Eye (tissue), 1 donor: ENCODE measurements around the gene C5.
"Not testable (repeated sequence)": the region's sequence is repeated elsewhere in the genome, so short reads cannot be mapped to it uniquely, and the experiment has no call there.

Source experiments
- DNase-seq: peaks from one replicate; pipeline ENCODE4 v3.0.0-alpha.2; 2015

Gene C5

DNA sequence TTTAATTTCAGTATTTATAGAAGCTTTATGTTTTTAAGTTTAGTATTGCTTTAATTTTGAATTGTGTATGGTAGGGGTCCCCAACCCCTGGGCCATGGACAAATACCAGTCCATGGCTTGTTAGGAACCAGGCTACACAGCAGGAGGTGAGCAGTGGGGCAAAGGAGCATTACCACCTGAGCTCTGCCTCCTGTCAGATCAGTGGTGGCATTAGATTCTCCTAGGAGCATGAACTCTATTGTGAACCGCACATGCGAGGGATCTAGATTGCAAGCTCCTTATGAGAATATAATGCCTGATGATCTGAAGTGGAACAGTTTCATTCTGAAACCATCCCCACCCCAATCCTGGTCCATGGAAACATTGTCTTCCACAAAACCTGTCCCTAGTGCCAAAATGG lies 1.9 kb downstream of the C5 start:
- DNase-seq: no peak

DNA sequence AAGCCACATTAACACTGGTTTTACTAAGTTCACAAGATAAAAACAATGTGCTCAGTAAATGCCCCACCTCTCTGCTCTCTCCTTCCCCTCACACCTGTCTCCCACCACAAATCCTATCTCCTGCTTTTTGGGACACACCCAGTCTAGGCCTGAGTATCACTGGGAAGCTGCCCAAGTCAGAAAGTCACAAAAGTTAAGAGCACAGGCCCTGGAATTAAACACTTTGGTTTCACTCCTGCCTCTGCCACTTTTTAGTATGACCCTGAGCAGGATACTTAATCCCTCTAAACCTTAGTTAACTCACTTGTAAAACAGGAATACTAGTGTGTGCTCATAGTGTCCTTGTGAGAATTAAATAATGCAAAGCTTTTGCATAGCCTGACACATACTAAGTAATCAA lies 11.3 kb downstream of the C5 start:
- no peak for DNase-seq

DNA sequence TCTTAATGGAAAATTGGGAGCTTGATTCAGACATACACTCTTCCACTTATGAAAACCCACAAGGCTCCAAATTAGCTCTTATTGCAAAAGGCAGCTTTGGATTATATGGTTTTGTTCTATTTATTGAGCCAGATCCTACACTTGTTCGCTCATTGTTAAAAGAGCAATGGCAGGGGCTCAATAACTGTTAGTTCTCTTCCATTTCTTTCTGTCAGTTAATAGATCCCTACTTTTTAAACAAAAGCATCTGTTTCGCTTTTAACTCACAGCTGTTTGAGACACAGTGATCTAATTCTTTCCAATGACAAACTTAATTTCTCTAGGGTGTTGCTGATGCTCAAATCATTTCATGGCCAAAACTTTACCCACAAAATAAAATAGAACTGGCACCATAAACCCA lies 11.7 kb downstream of the C5 start:
- peak; percentile 33 for DNase-seq

DNA sequence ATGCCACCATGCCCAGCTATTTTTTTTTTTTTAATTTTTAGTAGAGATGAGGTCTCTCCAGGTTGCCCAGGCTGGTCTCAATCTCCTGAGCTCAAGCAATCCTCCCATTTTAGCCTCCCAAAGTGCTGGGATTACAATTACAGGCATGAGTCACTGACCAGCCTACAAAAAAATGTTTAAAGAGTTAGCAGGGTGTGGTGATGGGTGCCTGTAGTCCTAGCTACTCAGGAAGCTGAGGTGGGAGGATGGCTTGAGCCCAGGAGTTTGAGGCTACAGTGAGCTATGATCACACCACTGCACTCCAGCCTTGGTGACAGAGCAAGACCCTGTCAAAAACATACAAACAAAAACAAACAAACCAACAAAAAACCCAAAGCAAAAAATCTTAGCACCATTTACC lies 14.4 kb downstream of the C5 start:
- not testable (repeated sequence) for DNase-seq

DNA sequence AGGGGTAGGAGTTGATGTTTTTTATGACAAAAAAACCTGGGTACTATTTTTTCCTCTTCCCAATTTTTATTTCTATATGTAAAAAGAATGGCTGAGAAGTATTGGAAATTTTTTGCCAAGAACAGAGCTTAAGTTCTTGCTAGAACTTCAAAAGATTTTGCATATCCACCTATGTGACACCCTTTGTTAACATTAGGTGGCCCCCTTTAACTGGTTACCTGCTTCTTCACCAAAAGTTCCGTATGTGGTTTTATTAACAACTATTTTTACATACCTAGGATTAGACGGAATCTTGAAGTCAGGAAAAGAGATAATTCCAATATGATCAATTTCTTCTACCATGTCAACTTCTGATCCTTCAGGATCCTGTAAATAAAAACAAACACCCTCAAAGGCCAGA lies 15.5 kb downstream of the C5 start:
- no peak for DNase-seq

DNA sequence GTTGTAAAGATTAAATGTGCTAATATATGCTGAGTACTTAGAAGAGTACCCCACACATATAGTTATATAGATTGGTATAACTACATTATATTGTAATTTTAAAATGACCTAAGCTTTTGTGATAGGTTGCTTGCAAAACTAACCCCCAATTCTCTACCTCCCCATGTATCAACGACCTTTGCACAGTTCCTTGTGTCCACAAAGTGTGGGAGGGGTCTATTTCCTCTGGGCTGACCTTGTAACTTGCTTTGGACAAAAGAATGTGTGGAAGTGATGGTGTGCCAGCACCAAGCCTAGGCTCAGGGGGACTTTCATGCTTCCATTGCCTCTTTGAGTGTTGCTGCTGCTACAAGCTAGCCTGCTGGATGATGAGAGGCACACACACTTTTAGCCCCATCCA lies 20.6 kb downstream of the C5 start:
- DNase-seq: no peak

DNA sequence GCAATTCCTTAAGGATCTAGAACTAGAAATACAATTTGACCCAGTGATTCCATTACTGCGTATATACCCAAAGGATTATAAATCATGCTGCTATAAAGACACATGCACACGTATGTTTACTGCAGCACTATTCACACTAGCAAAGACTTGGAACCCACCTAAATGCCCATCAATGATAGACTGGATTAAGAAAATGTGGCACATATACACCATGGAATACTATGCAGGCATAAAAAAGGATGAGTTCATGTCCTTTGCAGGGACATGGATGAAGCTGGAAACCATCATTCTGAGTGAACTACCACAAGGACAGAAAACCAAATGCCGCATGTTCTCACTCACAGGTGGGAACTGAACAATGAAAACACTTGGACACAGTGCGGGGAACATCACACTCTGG lies 21.8 kb downstream of the C5 start:
- not testable (repeated sequence) for DNase-seq

DNA sequence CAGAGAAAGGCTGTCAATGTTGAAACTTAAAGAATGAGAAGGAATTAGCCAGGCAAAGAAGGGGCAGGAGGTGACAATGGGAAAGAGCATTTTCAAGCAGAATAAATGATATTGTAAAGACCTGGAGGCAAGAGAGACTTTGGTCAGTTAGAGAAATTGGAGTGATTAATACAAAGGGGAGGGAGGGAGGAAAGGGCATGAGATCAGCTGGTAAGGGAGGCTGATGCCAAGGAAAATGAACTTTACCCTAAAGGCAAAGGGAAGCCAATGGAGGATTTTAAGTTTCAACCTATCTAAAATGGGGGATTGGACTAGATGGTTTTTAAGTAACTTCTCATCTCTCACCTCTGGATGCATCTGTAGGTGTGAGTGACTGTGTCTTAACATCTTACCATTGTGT lies 23.3 kb downstream of the C5 start:
- no peak for DNase-seq

DNA sequence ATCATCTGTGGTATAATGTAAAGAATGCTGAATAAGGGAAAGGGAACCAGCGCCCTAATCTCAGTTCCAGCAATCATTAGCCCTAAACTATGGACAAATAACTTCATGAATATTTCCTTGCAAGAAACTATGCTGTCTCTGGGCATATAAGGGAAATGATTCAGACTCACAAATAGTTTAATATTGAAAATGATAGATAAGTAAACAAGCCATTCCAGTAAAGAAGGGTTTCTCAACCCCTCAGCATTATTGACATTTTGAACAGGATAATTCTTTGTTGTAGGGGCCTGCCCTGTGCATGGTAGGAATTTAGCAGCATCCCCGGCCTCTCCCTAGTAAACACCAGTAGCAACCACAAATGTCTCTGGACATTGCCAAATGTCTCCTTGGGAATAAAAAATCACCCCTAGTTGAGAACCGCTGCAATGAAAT lies 23.8 kb downstream of the C5 start:
- no peak for DNase-seq

DNA sequence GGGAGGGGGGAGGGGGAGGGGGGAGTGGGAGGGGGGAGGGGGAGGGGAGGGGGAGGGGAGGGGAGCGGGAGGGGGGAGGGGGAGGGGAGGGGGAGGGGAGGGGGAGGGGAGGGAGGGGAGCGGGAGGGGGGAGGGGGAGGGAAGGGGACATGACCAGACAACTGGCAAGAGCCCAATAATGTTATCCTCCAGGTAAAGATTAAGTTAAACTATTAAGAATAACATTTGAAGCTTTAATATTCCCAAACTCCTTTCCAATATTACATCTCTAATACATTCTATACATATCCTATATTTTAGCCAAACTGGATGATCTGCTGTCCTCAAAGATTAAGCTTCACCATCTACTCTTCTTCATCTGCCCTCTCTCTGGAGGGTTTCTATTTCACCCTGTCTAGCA lies 25.8 kb downstream of the C5 start:
- no peak for DNase-seq

DNA sequence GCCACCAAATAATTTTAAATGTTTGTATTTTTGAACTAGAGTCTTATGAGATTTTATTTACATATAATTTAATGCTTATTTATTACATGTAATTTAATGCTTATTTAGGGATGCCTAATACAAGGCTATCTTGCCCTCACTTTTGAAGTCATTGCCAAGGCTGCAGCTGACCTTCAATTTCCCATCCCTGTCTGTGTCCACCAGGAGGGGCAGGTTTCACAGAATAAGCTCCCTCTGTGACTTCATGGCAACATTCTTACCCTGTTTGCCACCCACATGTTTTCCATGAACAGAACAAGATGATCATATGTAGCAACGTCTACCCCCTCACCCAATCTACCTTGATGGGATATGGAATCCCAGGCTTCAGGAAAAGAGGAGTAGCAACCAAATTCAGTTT lies 27.0 kb downstream of the C5 start:
- DNase-seq: no peak

DNA sequence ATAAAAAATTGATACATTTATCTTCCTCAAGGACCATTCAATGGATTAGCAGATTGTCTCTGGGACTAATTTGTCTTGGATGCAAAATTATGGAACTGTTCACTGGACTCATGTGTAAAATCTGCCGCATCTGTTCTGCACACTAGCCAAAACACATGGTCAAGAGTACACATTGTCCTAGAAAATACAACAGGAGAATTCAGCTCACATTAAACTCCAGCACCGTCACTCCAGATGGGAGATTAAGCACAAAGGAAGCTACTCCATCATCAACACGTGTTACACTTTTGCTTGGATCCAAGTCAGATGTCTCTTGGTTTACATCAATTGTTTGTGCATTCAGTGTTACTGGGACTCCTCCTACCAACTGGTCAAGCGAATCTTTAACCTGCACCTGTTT lies 28.8 kb downstream of the C5 start:
- peak; percentile 27 for DNase-seq

DNA sequence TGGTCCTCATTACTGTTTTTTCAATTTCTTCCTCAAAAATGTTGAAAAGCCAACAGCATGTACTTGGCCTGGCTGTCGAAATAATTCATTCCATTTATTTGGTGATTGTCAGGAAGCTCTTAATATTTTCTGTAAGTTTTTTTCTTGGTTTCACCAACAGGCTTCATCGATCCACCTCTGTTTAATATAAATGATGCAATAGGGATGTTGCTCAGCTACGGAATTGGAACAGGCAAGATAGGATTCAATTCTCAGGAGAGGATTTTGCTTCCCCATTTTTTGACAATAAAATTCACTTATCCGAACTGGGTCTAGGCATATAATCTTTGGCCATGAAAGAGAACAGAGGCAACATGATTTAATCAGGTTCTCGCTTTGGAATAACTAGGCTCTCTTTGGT lies 30.8 kb downstream of the C5 start:
- no peak for DNase-seq

DNA sequence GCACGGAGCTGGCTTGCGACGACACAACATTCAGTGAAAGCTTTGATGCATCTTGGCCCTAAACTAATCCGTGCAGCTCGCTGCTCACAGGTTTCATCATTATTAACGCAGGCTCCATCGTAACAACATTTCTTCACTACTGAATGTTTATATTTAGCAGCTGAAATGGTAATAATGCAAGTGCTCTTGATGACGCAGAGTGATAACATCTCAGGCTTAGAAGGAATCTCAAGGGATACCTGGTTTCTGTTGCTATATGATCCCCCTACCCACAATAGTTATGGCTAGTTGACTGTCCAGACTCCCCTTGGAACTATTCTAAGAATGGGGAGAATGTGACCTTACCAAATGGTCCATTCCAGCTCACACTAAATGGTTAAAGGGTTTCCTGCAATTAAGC lies 36.2 kb downstream of the C5 start:
- DNase-seq: no peak

DNA sequence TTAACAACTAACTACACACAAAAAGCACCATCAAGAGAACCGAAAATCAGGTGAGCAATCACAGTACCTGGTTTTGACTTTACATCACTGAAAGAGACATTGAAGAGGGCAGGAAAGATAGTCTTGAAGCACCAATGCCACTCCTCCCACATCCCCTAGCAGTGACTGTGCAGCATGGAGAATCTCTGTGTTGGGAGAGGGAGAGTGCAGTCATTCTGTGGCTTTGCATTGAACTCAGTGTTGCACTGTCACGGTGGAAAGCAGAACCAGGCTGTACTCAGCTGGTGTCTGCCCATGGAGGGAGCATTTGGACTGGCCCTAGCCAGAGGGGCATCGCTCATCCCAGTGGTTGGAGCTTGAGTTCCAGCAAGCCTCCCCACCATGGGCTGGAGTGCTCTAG lies 40.4 kb downstream of the C5 start:
- no peak for DNase-seq

DNA sequence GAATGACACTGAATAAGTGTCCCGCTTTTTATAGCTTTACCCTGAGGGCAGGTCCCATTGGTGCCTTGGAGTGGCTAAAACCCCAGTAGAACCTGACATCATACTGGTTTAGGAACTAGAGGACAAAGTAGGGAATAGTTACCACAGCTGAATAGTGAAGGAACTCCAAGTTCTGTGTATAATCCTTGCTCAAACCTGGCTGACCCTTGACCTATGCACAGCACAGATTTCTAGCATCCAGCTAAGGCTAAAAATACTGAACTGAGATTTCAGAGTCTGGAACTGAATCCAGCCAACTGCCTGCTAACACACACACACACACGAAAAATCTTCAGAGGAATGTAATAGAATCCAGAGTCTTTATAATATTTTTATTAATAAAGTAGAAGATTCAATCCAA lies 50.8 kb downstream of the C5 start:
- no peak for DNase-seq

DNA sequence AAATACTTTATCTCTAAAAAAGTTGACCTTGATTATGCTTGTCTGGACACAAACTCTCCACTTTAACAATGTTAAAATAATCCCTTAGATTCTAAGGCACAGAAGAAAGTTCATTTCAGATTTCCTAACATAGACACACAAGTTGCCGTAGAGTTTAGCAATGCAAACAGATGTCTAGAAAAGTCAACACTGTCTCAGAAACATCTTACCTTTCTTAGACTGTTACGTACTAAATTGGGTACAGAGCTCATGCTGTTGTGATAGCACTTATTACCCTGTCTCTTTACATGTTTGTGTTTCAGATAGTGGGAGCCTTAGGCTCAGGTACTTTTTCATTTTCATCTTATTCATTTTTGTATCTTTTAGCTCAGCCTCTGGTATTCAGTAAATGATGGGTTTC lies 52.0 kb downstream of the C5 start:
- DNase-seq: no peak

DNA sequence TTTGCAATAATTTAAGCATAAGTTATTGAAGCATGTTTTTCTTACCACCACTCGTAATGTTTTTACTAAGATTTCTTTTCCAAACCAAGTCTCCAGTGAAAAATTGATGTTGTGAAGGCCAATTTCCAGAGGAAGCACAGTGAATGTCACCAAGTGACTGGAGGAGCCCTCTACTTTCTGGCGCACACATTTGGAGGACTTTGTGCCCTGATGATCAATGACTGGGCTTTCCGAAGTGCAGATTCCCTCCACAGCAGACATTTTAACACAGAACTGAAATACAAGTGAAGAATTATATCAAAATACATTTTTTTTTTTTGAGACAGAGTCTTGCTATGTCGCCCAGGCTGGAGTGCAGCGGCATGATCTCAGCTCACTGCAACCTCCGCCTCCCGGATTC lies 52.6 kb downstream of the C5 start:
- no peak for DNase-seq

DNA sequence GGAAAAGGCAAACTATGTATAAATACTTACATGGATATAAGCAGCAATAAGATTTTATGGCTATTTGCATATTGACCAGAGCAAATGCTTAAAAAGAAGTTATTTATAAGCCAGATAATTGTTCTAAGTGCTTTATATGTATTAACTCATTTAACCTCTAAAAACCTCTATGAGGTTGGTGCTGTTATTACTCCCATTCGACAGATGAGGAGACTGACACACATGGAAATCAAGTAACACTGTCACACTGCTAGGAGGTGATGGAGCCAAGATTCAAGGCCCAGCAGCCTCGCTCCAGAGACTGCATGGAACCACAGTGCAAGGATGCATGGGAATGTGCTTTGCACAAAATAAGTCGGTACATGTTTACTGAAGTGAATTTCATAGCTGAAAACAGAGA lies 53.7 kb downstream of the C5 start:
- DNase-seq: no peak

DNA sequence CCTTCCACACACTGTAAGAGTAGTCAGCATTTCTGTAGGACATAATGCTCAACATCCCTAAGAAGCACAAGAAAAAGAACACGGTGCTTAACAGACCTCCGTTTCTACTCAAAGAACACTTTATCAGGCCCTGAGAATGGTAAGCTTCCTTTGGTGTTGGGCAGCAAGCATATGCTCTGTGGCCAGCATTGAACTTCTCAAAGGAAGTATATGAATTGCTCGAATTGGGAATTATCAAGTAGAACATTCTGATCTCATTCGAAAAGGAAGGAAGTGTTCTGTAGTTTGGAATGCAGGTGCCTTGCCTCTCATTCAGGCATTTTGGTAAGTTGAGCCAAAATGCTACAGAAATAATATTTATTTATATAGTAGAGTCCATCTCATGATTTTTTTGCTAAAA lies 61.0 kb downstream of the C5 start:
- DNase-seq: no peak

DNA sequence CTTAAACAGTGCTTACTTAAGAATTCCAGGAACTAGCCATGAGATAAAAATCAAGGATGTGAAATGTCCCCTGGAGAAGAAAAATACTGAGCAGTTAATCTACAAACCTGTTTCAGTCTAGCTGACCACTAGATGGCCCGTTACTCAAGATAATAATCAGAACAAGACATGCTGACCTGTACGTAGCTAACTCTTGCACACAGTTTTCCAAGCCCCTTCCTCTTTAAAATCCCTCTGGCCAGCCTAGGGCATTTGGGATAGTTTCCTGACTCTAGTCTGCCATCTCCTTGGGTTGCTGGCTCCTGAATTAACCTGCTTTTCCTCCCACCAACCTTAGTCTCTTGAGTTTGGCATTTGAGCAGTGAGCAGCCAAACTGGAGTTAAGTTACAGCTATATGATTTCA lies 64.3 kb downstream of the C5 start:
- DNase-seq: peak; percentile 65

DNA sequence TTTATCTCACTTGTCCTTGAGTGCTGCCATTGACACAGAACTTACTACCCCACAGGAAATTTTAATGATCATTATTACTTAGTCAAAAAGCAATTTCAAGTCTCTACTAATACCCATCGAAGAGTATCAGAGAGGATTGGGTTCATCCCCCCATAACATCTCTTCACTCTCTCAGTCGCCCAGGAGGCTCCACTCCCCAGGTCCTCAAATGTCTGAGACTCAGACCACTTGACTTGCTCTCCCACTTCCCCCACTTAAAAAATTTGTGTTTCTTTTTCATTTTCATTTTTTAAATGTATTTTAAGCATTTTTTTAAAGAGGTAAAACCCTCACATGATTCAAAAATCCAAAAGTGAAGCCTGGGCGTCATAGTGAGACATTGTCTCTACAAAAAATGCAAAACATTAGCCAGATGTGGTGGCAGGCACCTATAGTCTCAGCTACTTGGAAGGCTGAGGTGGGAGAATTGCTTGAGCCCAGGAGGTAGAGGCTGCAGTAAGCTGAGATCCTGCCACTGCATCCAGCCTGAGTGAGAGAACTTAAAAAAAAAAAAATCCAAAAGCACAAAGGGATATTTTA lies 66.7 kb downstream of the C5 start:
- DNase-seq: no peak

DNA sequence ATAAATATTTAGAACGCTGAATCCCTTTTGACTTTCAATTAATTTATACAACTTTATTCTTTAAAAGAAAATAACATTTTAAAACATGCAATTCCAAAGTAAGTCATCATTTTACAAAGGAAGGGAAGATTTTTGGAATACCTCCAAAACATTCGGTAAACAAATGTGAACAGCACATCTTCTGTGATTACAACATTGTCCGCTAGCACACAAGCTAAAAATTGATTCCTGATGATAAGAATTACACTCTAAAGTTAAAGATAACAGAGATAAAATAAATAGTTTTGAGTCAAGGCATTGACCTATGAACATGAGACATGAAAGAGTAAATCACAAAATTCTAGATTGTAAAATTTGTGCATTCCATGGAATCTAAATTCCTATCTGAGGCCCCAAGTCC lies 67.2 kb downstream of the C5 start:
- DNase-seq: no peak

DNA sequence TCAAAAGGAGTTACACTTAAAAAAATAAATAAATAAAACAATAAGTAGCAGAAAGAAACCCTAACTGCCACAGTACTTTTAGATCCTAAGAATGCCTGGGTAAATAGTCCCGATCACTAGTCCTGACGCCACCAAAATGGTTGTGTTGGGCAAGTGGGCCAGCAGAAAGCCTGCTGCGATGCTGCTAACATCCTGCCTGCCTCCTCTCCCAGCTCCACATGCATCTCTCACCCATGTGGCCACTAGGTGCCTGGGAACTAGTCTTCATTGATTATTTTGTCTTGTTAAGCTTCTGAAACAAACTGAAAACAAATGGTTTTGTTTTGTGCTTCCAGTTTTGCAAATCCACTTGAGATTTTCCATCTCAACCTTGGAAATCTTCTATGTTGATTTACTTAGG lies 69.1 kb downstream of the C5 start:
- DNase-seq: no peak

DNA sequence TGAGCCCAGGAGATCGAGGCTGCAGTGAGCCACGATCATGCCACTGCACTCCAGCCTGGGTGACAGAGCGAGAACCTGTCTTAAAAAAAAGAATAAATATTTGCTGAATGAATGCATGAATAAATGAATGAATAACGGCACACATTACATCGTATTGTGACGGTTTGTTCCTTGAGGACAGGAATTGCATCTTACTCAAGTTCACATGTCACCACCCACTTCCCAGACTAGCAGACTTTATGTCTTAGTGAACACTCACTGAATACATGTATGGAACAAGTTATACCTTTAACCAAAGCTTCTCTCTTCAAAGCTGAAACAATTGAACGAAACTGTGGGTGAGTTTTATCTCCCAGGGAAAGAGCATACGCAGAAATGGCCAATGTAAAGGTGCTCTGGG lies 70.3 kb downstream of the C5 start:
- DNase-seq: no peak

DNA sequence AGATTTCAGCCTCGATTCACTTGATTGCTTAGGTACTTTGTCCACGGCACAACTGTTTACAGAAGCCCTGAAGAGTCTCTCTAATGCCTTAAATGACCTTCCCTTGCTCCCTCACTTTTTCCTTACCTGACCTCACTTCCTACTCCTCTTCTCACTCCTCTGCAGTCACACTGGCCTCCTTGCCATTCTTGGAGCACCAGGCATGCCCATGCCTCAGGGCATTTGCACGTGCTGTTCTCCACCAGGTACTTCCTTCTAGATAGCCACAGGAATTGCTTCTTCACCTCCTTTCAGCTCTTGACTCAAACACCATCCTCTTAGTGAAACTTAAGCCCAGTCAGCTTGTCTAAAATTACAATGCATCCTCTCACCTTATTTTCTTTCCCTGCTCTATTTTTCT lies 71.1 kb downstream of the C5 start:
- DNase-seq: no peak
